NK-92 treated with Interleukin-12 subunit alpha and Interleukin-12 subunit beta, amount 100 ng/mL, for 24 hours (cell line): ENCODE measurements around the gene STAG3.
"Not testable (repeated sequence)": the region's sequence is repeated elsewhere in the genome, so short reads cannot be mapped to it uniquely, and the experiment has no call there.

ENCODE experiments used
- DNase-seq: peaks from one replicate; lab custom pipeline; 2025; lab: John Stamatoyannopoulos, UW

The STAG3 gene

GRCh38 chr7:100247152-100247757, 69.5 kb downstream of the STAG3 start:
- no peak for DNase-seq

DNA sequence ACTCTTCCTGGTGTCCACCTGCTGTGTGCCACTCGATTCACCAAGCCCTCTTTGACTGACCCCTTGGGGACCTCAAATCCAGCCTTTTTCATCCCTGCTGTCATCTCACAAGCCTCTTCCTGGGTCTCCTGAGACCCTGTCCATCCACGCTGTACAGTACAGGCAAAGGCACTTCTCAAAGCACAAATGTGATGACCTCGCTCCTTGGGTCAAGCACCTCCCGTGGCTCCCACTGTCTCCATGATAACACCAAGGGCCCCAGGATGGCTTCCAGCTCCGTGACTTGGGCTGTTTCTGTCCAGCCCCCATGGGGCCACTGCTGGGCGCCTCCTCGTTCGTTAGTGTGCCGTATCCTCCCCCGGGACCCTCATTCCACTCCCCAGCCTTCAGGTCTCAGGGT, 70.8 kb downstream of the STAG3 start:
- no peak for DNase-seq

DNA sequence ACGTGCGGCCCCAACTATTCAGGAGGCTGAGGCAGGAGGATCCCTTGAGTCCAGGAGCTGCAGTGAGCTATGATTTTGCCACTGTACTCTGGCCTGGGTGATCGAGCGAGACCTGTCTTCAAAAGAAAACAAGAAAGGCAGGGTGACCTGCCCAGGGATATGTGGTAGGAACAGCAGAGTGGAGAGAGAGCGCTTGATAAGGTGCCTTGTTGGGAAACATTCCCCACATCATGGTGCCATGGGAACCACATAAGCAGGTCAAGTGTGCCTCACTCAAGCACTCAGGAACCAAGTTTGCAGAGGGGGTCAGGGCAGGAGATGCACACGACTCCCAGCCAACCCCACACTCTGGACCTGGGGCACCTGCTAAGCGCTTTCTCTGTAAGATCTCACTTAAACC, 79.3 kb downstream of the STAG3 start:
- no peak for DNase-seq

DNA sequence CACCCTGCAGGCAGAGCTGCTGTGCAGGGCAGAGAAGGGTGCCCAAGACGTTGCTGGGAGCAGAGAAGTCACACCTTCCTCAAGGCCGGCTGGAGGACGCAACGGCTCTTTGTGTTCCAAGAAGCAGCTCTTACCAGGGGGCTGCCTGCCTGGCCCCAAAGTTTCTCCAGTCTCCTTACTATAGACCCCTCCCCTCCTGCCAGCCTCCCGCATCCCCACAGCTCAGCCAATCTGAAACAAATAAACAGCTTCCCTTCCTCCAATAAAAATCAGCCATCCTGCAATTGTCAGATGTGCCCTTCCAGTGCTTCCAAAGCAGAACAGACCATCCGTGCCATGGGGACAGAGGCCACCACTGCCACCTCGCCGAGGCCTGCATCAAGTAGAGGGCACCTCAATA, 82.3 kb downstream of the STAG3 start:
- not testable (repeated sequence) for DNase-seq

- DNase-seq, result not testable (repeated sequence)
Measured at GRCh38 chr7:100262896-100263295, 85.2 kb downstream of the STAG3 start.
